K562 (cell line): ENCODE data around the gene POLD2. TPM values are rescaled to one million over a fixed set of nuclear protein-coding genes. Genes with fewer than 3 reads are reported as not detected.

ENCODE experiments used
- BRD4 ChIP-seq: fragments of 200-600 bp; sonication (generic); IDR thresholded peaks from 2 replicates; pipeline ENCODE4 v1.6.1; 2017; ENCODE audit warnings: inconsistent platforms
- DNMT1 ChIP-seq: fragments of 450-650 bp; IDR thresholded peaks from 2 replicates; pipeline ENCODE4 v1.6.1; 2016; ENCODE audit warnings: antibody characterized with exemption, mild to moderate bottlenecking
- ETV6 ChIP-seq, 3 experiments: fragments of 150-350 bp in 1 of 3; sonication (generic) in 1 of 3; formaldehyde crosslinking in 1 of 3; IDR thresholded peaks; 2 replicates each; pipeline versions ENCODE4 v1.6.1 to v1.8.0; 2014 to 2022; ENCODE audit warnings: borderline replicate concordance in 2 of 3, low read depth in 2 of 3, antibody characterized with exemption in 1 of 3, low read length in 1 of 3, mild to moderate bottlenecking in 1 of 3, missing genetic modification reagents in 1 of 3
- FUS ChIP-seq: fragments of 200-400 bp; formaldehyde crosslinking; optimal IDR thresholded peaks from 2 replicates; pipeline ENCODE3; 2017; ENCODE audit warnings: low read depth, low read length
- GABPB1 ChIP-seq: sonication (generic); formaldehyde crosslinking; IDR thresholded peaks from 2 replicates; pipeline ENCODE4 v1.8.0; 2022; ENCODE audit warnings: mild to moderate bottlenecking, missing genetic modification reagents
- KAT2B ChIP-seq: IDR thresholded peaks from one replicate; pipeline ENCODE4 v1.6.1; 2012; ENCODE audit warnings: low read depth, mild to moderate bottlenecking, control low read depth, inconsistent platforms, low read length, moderate library complexity
- MECOM ChIP-seq: fragments of 250-450 bp; sonication (Bioruptor Pico); IDR thresholded peaks from 2 replicates; pipeline ENCODE4 v1.8.0; 2022; ENCODE audit warnings: inconsistent platforms
- MED1 ChIP-seq: sonication (generic); formaldehyde crosslinking; IDR thresholded peaks from 2 replicates; pipeline ENCODE4 v1.8.1; 2023; ENCODE audit warnings: missing genetic modification reagents, borderline replicate concordance
- MXD1 ChIP-seq: fragments of 250-450 bp; sonication (Bioruptor Pico); IDR thresholded peaks from 2 replicates; pipeline ENCODE4 v1.8.0; 2021; ENCODE audit warnings: borderline replicate concordance, mild to moderate bottlenecking, moderate library complexity; ENCODE audit not compliant: poor library complexity, severe bottlenecking
- NR4A1 ChIP-seq, 2 experiments: fragments of 250-450 bp in 1 of 2; fragments of 450-650 bp in 1 of 2; sonication (Bioruptor Pico) in 1 of 2; IDR thresholded peaks; 2 replicates each; pipeline versions ENCODE4 v1.4.0 to v1.6.1; 2016 to 2020; ENCODE audit warnings: mild to moderate bottlenecking in 2 of 2, missing compliant biosample characterization in 1 of 2, missing genetic modification characterization in 1 of 2, moderate library complexity in 1 of 2
- PTTG1 ChIP-seq: fragments of 450-650 bp; IDR thresholded peaks from 2 replicates; pipeline ENCODE4 v1.6.1; 2016; ENCODE audit warnings: low read depth, mild to moderate bottlenecking, missing genetic modification characterization, missing compliant biosample characterization
- PYGO2 ChIP-seq: fragments of 450-650 bp; IDR thresholded peaks from 2 replicates; pipeline ENCODE4 v1.6.1; 2016; ENCODE audit warnings: mild to moderate bottlenecking, missing genetic modification characterization, moderate library complexity, missing compliant biosample characterization
- SIX5 ChIP-seq, 2 experiments: IDR thresholded peaks; 2 replicates each; pipeline ENCODE4 v1.6.1; 2011; ENCODE audit warnings: low read length in 2 of 2, borderline replicate concordance in 1 of 2, low read depth in 1 of 2, mild to moderate bottlenecking in 1 of 2, moderate library complexity in 1 of 2; ENCODE audit not compliant: insufficient read depth in 1 of 2
- SNRNP70 ChIP-seq: fragments of 200-400 bp; formaldehyde crosslinking; optimal IDR thresholded peaks from 2 replicates; pipeline ENCODE3; 2017; ENCODE audit warnings: low read depth, low read length
- TAF9B ChIP-seq: fragments of 450-650 bp; IDR thresholded peaks from 2 replicates; pipeline ENCODE4 v1.6.1; 2018; ENCODE audit warnings: mild to moderate bottlenecking; ENCODE audit not compliant: partially characterized antibody
- TCFL5 ChIP-seq: fragments of 250-450 bp; sonication (Bioruptor Pico); conservative IDR thresholded peaks from 2 replicates; pipeline ENCODE4 v1.6.1; 2021; ENCODE audit warnings: mild to moderate bottlenecking, moderate library complexity, matching md5 sums
- TSHZ1 ChIP-seq: fragments of 250-450 bp; sonication (Bioruptor Pico); IDR thresholded peaks from 2 replicates; pipeline ENCODE4 v1.4.0; 2020; ENCODE audit warnings: mild to moderate bottlenecking, moderate library complexity
- ZEB2 ChIP-seq: fragments of 450-650 bp; IDR thresholded peaks from 2 replicates; pipeline ENCODE4 v1.6.1; 2016
- ZNF311 ChIP-seq: fragments of 250-450 bp; sonication (Bioruptor Pico); IDR thresholded peaks from 2 replicates; pipeline ENCODE4 v1.4.0; 2020; ENCODE audit warnings: mild to moderate bottlenecking, moderate library complexity
- ZNF384 ChIP-seq: IDR thresholded peaks from 2 replicates; pipeline ENCODE4 v1.6.1; 2012; ENCODE audit warnings: low read depth, low read length, improper control_type of control experiment
- polyA plus RNA-seq, 8 experiments: library from polyadenylated mRNA; depleted of rRNA in 4 of 8; stranded (reverse) in 5 of 8; unstranded in 3 of 8; fragments of >200 nt; fragmentation: Nextera tagmentation in 2 of 8; fragmentation: Illumina TruSeq in 1 of 8; extraction: Ambion mirVana in 2 of 8; extraction: Trizol in 1 of 8; gene quantifications; 2 replicates each; pipeline versions ENCODE4 v1.2.1 to v1.2.3, GENCODE V29; 2011 to 2014; ENCODE audit warnings: inconsistent platforms in 1 of 8, missing spikeins in 1 of 8
- total RNA-seq, 7 experiments: library from RNA; depleted of rRNA in 6 of 7; stranded (reverse); fragments of >200 nt in 6 of 7; fragmentation: Illumina TruSeq in 2 of 7; extraction: Trizol in 2 of 7; gene quantifications; 2 replicates each; pipeline versions ENCODE4 v1.2.1 to v1.2.3, GENCODE V29; 2011 to 2021; ENCODE audit warnings: low replicate concordance in 1 of 7
- TF ChIP-seq, protein P1 (sequence below): fragments of 250-450 bp; sonication (Bioruptor Pico); IDR thresholded peaks from 2 replicates; pipeline ENCODE4 v1.5.0; 2021
- TF ChIP-seq, protein P2 (sequence below): fragments of 450-650 bp; formaldehyde crosslinking; IDR thresholded peaks from 2 replicates; pipeline ENCODE4 v1.4.0; 2022; ENCODE audit warnings: mild to moderate bottlenecking, moderate library complexity

POLD2 gene
- total and polyA plus RNA-seq, 9 of the 15 experiments (the other 6 are each of a cell fraction or from before 2014, with no cell fraction given), result 29.7 to 259 (median 225) TPM

DNA sequence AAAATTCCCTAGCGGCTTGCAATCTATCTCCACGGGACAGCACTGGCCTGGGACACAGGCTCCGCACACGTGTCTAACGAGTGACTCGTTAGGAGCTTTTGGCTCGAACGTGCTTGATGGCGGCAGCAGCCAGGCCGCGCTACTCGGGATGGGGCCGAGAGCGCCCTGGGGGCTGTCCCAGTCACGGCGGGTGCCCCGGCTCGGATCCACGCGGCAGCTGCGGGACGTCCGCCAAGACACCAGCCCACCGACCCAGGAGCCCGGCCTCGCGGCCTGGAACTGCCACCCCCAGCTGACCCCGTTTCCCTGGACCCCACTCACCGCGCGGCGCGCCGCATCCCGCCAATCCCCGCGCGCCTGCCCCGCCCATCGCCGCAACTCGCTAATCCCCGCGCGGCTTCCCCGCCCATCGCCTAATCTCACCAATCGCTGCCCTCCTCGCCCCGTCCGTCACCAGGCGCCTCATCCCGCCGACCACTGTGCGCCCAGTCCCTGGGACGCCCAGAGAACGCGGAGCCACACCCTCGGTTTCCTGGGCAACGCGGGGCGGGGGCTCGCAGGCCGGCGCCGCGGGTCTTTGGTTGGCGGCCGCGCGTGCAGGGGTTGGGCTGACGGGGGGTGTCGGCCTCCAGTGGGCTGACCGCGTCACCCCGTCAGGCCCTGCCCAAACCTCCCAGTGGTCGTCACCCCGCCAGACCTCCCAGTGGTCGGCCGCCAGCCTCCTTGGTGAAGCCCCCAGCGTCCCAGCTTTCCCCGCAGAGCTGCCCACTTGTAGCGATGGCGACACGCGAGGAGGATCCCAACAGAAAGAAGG lies at the start of gene POLD2 (continued):
- TF ChIP-seq TSHZ1 (CRISPR knock-in tag), result no peak
- no peak for TF ChIP-seq TAF9B
- no peak for TF ChIP-seq NR4A1 (CRISPR knock-in tag; IDR thresholded peaks at IDR 0.05)
- no peak for TF ChIP-seq NR4A1 (tag; IDR thresholded peaks at IDR 0.05)
- TF ChIP-seq ETV6 (IDR thresholded peaks at IDR 0.05; ENCODE audit: borderline replicate concordance in 1 of 2, low read depth in 2 of 2, low read length in 1 of 2), result no peak
- TF ChIP-seq ETV6 (CRISPR knock-in tag; IDR thresholded peaks at IDR 0.05; ENCODE audit: borderline replicate concordance), result no peak
- peak; percentile 72 for TF ChIP-seq GABPB1 (CRISPR knock-in tag)
- TF ChIP-seq PYGO2 (tag), result no peak
- no peak for TF ChIP-seq MECOM (CRISPR knock-in tag)
- TF ChIP-seq TCFL5 (CRISPR knock-in tag), result no peak
- TF ChIP-seq, protein P1, sequence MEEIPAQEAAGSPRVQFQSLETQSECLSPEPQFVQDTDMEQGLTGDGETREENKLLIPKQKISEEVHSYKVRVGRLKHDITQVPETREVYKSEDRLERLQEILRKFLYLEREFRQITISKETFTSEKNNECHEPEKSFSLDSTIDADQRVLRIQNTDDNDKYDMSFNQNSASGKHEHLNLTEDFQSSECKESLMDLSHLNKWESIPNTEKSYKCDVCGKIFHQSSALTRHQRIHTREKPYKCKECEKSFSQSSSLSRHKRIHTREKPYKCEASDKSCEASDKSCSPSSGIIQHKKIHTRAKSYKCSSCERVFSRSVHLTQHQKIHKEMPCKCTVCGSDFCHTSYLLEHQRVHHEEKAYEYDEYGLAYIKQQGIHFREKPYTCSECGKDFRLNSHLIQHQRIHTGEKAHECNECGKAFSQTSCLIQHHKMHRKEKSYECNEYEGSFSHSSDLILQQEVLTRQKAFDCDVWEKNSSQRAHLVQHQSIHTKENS (CRISPR knock-in tag), result no peak
- TF ChIP-seq DNMT1, result no peak
- no peak for TF ChIP-seq PTTG1 (tag)
- no peak for TF ChIP-seq SNRNP70
- TF ChIP-seq BRD4, result no peak
- no peak for TF ChIP-seq SIX5 (IDR thresholded peaks at IDR 0.05; ENCODE audit: borderline replicate concordance in 1 of 2, insufficient read depth in 1 of 2, low read depth in 1 of 2, low read length in 2 of 2)
- TF ChIP-seq MED1 (CRISPR knock-in tag), result no peak
- no peak for TF ChIP-seq ZEB2
- no peak for TF ChIP-seq KAT2B
- peak; percentile 52 for TF ChIP-seq FUS
- TF ChIP-seq, protein P2, sequence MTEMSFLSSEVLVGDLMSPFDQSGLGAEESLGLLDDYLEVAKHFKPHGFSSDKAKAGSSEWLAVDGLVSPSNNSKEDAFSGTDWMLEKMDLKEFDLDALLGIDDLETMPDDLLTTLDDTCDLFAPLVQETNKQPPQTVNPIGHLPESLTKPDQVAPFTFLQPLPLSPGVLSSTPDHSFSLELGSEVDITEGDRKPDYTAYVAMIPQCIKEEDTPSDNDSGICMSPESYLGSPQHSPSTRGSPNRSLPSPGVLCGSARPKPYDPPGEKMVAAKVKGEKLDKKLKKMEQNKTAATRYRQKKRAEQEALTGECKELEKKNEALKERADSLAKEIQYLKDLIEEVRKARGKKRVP (CRISPR knock-in tag), result no peak
- peak; percentile 61 for TF ChIP-seq MXD1 (CRISPR knock-in tag)
- TF ChIP-seq ZNF311 (CRISPR knock-in tag), result no peak
- no peak for TF ChIP-seq ZNF384
